ENCODE data around the gene SERINC2. TPM values are rescaled to one million over a fixed set of nuclear protein-coding genes. Genes with fewer than 3 reads are reported as not detected.

SERINC2 gene
- total RNA-seq, 1 donor, result 1.4 TPM

DNA sequence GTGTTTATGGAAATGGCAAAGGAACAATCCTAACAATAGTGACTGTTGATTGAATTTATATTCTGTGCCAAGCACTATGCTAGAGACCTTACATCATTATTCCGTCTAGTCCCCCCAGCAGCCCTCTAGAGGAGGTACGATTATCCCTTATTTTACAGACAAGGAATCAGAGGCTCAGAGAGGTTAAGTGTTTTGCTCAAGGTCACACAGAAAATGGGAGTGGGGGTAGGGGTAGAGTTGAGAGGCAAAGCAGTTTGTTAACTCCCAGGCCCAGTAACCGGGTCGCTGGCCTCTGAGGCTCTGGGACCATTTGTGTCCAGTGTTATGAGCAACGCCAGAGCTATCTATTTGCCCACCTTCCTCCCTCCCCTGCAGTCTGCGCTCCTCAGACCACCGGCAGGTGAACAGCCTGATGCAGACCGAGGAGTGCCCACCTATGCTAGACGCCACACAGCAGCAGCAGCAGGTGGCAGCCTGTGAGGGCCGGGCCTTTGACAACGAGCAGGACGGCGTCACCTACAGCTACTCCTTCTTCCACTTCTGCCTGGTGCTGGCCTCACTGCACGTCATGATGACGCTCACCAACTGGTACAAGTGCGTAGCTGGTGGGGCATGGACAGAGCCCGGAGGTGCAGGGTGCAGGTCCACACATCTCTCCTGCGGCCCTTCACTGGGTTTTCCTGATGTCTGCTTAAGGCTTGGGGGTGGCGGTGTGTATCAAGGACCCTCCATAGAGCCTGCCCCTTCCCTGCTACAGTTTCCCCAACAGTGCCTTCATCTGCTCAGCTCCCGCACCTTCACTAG lies 19.8 kb downstream of the SERINC2 start:
- Histone ChIP-seq H3K9me3 (ENCODE audit: low read depth, low read length) (no peaks in the 10 kb centered on the region), H3K27me3 (ENCODE audit: insufficient read depth, low read length) (no peaks in the 10 kb centered on the region), H3K4me3 (ENCODE audit: low read length) (no peak overlapping the region), H3K4me1 (ENCODE audit: insufficient read depth, low read length) (no peaks in the 10 kb centered on the region)

DNA sequence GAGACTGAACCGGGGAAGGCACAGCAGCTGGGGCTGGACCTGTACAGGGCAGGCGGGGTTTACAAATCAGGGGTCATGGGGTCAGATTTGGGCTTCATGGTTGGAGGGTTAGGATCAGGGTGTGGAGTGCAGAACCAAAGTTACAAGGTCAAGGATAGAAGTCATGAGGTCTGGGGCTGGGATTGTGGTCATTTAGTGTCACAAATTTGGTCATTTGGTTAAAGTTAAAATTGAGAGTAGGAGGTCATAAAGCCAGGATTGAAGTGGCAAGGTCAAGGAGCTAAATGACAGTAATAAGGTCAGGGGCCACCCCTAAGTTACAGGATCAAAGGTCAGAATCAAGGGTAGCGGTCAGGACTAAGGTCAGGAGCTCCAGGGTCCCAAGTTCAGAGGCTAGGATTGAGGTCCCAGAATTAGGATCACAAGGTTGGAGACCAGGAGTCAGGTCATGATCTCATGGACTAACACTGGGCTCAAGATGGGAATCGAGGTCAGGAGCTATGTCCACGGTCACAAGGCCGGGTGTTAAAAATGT lies 20.4 kb downstream of the SERINC2 start:
- Histone ChIP-seq H3K27me3 (ENCODE audit: insufficient read depth, low read length) (no peaks in the 10 kb centered on the region), H3K4me1 (ENCODE audit: insufficient read depth, low read length) (no peaks in the 10 kb centered on the region), H3K9me3 (ENCODE audit: low read depth, low read length) (no peaks in the 10 kb centered on the region), H3K4me3 (ENCODE audit: low read length) (no peak overlapping the region)

DNA sequence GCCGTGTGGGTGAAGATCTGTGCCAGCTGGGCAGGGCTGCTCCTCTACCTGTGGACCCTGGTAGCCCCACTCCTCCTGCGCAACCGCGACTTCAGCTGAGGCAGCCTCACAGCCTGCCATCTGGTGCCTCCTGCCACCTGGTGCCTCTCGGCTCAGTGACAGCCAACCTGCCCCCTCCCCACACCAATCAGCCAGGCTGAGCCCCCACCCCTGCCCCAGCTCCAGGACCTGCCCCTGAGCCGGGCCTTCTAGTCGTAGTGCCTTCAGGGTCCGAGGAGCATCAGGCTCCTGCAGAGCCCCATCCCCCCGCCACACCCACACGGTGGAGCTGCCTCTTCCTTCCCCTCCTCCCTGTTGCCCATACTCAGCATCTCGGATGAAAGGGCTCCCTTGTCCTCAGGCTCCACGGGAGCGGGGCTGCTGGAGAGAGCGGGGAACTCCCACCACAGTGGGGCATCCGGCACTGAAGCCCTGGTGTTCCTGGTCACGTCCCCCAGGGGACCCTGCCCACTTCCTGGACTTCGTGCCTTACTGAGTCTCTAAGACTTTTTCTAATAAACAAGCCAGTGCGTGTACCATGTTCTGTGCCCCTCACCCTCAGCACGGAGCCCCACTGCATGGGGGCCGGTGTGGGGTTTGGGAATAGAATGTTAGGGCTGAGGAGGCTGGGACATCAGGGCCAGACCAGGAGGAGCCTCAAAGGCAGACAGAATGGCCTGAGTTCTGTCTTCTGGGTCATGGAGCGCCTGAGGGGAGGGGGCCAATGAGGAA lies 21.3 kb downstream of the SERINC2 start:
- H3K9me3 ChIP-seq (ENCODE audit: low read depth, low read length), result no peaks in the 10 kb centered on the region
- no peaks in the 10 kb centered on the region for H3K27me3 ChIP-seq (ENCODE audit: insufficient read depth, low read length)
- no peaks in the 10 kb centered on the region for H3K4me1 ChIP-seq (ENCODE audit: insufficient read depth, low read length)
- H3K4me3 ChIP-seq (ENCODE audit: low read length), result no peak overlapping the region

DNA sequence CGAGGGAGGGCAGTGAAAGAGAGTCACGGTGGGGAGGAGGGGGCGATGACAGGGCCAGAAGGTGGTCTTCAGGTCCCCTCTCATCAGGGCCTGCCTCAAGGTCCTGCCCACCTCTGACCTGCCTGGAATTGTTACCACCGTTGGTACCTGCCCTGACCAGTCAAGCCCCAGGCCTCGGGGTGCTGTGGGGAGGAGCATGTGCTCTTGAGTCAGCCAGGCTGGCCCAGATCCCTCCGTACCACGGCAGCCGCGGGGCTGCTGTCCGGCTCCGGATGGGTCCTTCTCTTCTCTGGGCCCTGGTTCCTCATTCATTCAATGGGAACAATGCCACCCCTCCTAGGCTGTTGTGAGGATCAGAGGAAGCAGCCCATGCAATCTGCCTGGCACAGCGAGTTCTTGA lies 22.0 kb downstream of the SERINC2 start:
- Histone ChIP-seq H3K9me3 (ENCODE audit: low read depth, low read length) (no peaks in the 10 kb centered on the region), H3K4me3 (ENCODE audit: low read length) (no peak overlapping the region), H3K4me1 (ENCODE audit: insufficient read depth, low read length) (no peaks in the 10 kb centered on the region), H3K27me3 (ENCODE audit: insufficient read depth, low read length) (no peaks in the 10 kb centered on the region)

DNA sequence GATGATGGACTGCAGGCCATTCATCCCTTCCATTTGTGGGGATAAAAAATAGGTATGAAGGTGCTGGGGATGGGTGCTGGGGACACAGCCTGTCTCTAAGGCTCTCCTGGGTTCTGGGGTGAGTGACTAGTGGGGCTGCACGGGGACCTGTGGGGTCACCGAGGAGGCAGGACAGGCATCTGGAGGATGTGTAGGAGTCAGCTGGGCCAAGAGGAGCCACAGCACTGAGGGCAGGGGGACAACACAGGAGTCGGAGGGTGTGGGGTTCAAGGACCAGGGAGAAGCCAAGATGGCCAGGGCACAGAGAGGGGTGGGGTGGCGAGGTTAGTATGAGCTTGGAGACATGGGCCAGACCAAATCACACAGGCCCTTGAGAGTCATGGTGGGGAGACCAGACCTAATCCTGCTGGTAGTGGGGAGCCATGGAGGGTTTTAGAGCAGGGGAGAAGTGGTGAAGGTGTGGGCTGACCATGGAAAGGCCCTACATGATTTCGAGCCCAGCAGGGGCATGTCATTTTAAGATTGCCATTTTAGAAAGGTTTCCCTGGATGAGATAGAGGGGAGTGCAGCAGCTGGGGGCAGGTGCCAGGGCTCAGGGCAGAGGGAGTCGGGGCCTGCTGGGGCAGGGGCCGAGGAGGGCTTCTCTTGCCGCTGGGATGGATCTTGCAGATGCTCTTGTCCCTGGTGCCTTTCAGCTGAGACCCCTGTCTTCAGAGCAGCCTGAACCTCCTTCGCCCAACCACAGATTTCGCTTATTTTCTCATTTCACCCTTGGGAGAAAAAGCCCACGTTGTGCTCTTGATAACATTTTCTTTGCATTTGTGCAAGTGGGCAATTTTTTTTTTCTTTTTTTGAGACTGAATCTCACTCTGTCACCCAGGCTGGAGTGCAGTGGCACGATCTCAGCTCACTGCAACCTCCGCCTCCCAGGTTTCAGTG lies 22.7 kb downstream of the SERINC2 start:
- no peaks in the 10 kb centered on the region for H3K27me3 ChIP-seq (ENCODE audit: insufficient read depth, low read length)

DNA sequence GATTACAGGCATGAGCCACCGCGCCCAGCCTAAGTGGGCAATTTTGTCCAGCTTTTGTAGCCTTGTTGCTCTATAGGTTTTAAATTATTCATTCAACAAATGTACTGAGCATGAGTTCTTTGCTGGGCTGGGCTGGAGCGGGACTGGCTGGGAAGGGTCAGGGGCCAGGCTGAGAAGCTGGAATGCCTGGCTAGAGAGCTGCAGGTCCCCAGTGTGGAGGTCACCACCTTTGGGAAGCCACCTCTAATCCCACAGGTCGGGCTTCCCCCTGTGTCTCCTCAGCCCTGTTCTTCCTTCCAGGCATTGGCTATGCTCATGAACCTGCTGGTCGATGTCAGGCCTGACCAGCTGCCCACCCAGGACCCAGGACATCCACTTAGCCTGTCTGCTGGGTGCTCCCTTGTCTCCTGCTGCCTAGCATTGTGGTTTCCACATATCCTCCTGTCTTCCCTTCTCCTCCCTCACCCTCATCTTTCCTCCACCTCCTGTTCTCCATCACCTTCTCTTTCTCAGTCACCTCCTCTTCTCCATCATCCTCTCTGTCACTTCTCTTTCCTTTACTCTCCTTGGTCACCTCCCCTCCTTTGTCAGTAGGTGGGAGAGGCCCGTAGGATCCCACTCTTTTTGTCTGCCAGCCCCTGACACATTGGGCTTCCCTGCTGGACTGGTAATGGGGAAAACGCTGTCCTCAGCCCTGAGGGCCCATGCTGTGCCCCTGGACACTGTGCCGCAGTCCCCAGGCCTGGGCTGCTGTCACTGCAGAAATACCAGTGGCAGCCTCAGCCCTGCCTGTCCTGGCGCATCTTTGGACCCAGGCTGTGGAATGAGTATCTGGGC lies 23.8 kb downstream of the SERINC2 start:
- Histone ChIP-seq H3K4me3 (ENCODE audit: low read length) (no peak overlapping the region), H3K9me3 (ENCODE audit: low read depth, low read length) (no peaks in the 10 kb centered on the region)

More for the DNA sequence above, 22.7 kb downstream of the SERINC2 start:
- H3K9me3 ChIP-seq (ENCODE audit: low read depth, low read length), result no peaks in the 10 kb centered on the region
- H3K4me3 ChIP-seq (ENCODE audit: low read length), result no peak overlapping the region
- H3K4me1 ChIP-seq (ENCODE audit: insufficient read depth, low read length), result no peaks in the 10 kb centered on the region

DNA sequence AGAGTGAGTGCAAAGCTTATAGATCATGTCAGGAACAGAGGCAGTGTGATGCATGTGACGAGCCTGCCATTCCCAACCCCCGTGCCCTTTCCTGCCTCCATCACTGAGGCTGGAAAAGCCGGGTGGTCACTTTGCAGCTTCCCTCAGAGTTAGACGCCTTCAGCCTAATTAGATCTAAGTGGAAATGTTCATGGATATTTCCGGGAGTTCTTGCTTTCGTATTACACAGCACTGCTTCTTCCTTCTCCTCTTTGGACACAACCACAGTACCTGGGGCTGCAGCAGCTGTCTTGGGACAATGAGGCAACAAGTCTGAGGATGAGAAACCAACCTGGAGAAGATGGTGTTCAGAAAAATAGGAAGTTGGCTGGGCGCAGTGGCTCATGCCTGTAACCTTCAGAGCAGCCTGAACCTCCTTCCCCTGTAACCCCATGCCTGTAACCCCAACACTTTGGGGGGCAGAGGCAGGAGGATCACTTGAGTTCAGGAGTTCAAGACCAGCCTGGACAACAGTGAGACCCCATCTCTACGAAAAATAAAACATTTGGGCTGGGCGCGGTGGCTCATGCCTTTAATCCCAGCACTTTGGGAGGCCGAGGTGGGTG lies 24.5 kb downstream of the SERINC2 start:
- Histone ChIP-seq H3K27me3 (ENCODE audit: insufficient read depth, low read length) (no peaks in the 10 kb centered on the region), H3K4me3 (ENCODE audit: low read length) (no peak overlapping the region), H3K4me1 (ENCODE audit: insufficient read depth, low read length) (no peaks in the 10 kb centered on the region), H3K9me3 (ENCODE audit: low read depth, low read length) (no peaks in the 10 kb centered on the region)

More for the DNA sequence above, 23.8 kb downstream of the SERINC2 start:
- H3K27me3 ChIP-seq (ENCODE audit: insufficient read depth, low read length), result no peaks in the 10 kb centered on the region
- no peaks in the 10 kb centered on the region for H3K4me1 ChIP-seq (ENCODE audit: insufficient read depth, low read length)

DNA sequence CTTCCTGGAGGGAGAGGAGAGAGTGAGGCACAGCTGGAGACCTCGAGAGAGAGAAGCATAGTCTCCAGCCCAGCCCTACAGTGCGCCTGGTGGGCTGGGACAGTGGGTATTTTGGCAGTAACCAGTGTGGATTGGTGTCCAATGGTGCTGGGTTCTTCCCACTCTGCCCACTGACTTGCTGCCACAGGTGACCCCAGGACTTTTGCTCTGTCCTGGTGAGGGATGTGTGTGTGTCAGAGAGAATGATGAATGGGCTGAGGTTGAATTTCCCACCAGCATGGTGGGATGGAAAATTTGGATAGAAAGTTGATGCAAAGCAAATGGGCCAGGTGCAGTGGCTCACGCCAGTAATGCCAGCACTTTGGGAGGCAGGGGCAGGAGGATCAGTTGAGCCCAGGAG lies 26.3 kb downstream of the SERINC2 start:
- H3K4me1 ChIP-seq (ENCODE audit: insufficient read depth, low read length), result no peaks in the 10 kb centered on the region
- H3K9me3 ChIP-seq (ENCODE audit: low read depth, low read length), result no peaks in the 10 kb centered on the region
- no peaks in the 10 kb centered on the region for H3K27me3 ChIP-seq (ENCODE audit: insufficient read depth, low read length)
- H3K4me3 ChIP-seq (ENCODE audit: low read length), result no peak overlapping the region

DNA sequence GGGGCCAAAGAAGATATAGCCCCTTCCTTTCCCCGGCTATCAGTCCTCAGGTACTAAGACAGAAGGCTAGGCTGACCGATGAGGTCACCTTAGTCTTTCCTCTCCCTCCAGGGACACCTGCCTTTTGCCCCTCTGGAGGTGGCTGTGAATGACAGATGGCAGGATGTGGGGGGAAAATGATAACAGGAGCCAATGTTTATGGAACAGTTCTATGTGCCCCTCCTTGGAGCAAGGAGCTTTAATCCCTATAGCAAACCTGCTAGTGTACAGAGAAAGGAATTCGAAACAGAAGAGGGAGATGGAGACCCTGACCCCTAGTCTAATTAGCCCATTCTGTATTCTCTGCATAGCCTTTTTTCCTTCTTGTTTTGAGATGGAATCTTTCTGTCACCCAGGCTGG lies 28.1 kb downstream of the SERINC2 start:
- Histone ChIP-seq H3K9me3 (ENCODE audit: low read depth, low read length) (no peaks in the 10 kb centered on the region), H3K27me3 (ENCODE audit: insufficient read depth, low read length) (no peaks in the 10 kb centered on the region), H3K4me1 (ENCODE audit: insufficient read depth, low read length) (no peaks in the 10 kb centered on the region), H3K4me3 (ENCODE audit: low read length) (no peak overlapping the region)

DNA sequence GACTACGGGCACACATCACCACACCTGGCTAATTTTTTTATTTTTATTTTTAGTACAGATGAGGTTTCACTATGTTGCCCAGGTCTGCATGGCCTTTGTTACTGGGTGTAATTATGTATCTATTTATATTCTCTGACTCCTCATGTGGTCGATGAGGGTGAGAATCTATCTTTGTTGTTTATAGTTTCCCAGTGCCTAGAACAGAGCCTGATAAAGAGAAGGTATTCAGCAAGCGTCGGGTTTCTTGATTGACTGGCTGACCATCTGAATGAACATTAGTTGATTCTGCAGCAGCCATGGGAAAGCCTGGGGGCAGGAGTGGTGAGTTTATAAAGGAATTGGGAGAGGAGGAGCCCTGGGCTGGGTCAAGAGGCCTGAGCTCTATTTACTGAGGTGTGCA lies 28.5 kb downstream of the SERINC2 start:
- Histone ChIP-seq H3K9me3 (ENCODE audit: low read depth, low read length) (no peaks in the 10 kb centered on the region), H3K27me3 (ENCODE audit: insufficient read depth, low read length) (no peaks in the 10 kb centered on the region), H3K4me1 (ENCODE audit: insufficient read depth, low read length) (no peaks in the 10 kb centered on the region), H3K4me3 (ENCODE audit: low read length) (no peak overlapping the region)

DNA sequence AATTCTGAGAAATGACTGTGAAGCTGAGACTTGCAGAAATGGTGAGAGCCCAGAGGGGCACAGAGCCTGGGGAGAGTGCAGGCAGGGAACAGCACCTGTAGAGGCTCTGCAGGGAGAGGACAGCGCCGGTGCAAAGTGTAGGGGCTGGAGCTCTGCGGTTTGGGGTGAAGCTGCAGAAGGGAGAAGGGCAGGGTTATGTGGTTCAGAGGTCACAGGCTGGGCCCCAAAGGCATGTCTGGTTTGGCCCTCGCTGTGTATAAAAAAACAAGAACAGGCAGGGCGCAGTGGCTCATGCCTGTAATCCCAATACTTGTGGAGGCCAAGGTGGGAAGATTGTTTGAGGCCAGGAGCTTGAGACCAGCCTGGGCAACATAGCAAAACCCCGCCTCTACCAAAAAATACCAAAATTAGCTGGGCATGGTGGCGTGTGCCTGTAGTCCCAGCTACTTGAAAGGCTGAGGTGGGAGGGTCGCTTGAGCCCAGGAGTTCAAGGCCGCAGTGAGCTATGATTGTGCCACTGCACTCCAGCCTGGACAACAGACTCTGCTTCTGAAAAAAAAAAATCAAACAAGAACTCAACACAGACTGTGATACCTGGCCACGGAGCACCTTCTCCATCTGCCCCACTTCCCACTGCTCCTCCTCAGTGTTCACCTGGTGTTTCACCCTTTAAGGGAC lies 29.1 kb downstream of the SERINC2 start:
- Histone ChIP-seq H3K27me3 (ENCODE audit: insufficient read depth, low read length) (no peaks in the 10 kb centered on the region), H3K4me1 (ENCODE audit: insufficient read depth, low read length) (no peaks in the 10 kb centered on the region), H3K4me3 (ENCODE audit: low read length) (no peak overlapping the region), H3K9me3 (ENCODE audit: low read depth, low read length) (no peaks in the 10 kb centered on the region)

DNA sequence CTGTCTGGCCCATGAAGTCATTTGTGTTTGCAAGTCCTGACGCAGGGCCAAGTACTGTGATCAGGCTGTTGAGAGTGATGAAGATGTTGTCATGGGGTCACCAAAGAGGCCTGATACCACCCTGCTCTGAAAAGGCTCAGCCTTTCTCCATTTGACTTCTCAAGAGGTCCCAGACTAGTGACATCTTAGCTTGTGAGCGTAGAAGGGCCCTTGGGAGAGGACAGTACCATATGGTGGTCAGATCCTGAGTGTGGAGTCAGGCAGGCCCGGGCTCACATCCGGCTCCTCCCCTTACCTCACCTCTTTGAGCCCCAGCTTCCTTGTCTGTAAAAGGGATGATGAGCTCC lies 29.6 kb downstream of the SERINC2 start:
- Histone ChIP-seq H3K9me3 (ENCODE audit: low read depth, low read length) (no peaks in the 10 kb centered on the region), H3K4me3 (ENCODE audit: low read length) (no peak overlapping the region), H3K4me1 (ENCODE audit: insufficient read depth, low read length) (no peaks in the 10 kb centered on the region), H3K27me3 (ENCODE audit: insufficient read depth, low read length) (no peaks in the 10 kb centered on the region)

DNA sequence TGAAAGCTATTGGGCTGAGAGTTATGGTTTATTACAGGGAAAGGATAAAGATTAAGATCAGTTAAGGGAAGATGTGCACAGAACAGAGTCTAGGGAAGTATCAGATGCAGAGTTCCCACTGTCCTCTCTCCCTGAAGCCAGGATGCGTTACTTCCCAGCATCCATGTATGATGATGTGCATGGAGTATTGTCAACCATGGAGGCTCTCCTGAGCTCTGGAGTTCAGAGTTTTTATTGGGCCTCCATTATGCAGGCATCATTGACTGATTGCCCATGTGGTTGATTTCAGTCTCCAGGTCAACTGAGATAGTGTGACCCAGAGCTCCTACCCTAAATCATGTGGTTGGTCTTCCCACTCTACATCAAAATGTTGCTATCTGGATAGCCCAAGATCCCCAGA lies 30.7 kb downstream of the SERINC2 start:
- Histone ChIP-seq H3K4me3 (ENCODE audit: low read length) (no peak overlapping the region), H3K4me1 (ENCODE audit: insufficient read depth, low read length) (no peaks in the 10 kb centered on the region), H3K27me3 (ENCODE audit: insufficient read depth, low read length) (no peaks in the 10 kb centered on the region)

More for the DNA sequence above, 30.7 kb downstream of the SERINC2 start:
- H3K9me3 ChIP-seq (ENCODE audit: low read depth, low read length), result no peaks in the 10 kb centered on the region
